Activated CD4-positive, CD25-positive, alpha-beta regulatory T cell treated with anti-CD3 and anti-CD28 coated beads, Interleukin-2, amount 50 U/mL, for 72 hours (primary cell): ENCODE results near the gene FAF2.
"Not testable (repeated sequence)": the region's sequence is repeated elsewhere in the genome, so short reads cannot be mapped to it uniquely, and the experiment has no call there.

ENCODE experiments used
- DNase-seq: peaks from one replicate; pipeline ENCODE4 v3.0.0; 2021

Gene FAF2

DNA sequence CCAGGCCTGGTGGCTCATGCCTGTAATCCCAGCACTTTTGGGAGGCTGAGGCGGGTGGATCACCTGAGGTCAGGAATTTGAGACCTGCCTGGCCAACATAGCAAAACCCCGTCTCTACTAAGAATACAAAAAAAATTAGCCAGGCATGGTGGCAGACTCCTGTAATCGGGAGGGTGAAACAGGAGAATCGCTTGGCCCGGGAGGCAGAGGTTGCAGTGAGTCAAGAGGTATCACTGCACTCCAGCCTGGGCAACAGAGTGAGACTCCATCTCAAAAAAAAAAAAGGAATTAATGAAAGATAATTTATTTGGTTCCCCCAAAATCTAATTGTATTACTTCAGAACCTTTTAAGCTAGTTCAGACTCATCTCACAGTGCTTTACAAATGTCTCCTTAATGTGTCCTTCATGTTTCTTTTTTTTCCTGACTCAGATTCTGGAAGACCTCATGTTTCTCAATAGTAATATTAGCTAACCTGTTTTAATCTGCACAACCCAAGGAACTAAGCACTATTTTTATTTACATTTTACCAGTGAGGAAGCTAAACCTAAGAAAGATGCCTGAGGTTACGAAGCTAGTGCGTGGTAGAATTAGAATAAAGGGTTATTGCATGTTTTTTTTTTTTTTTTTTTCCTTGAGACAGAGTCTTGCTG, 15.1 kb downstream of the FAF2 start:
- DNase-seq = no peak

- DNase-seq = no peak
These were observed 18.2 kb downstream of the FAF2 start for GRCh38 chr5:176466245-176466871.

DNA sequence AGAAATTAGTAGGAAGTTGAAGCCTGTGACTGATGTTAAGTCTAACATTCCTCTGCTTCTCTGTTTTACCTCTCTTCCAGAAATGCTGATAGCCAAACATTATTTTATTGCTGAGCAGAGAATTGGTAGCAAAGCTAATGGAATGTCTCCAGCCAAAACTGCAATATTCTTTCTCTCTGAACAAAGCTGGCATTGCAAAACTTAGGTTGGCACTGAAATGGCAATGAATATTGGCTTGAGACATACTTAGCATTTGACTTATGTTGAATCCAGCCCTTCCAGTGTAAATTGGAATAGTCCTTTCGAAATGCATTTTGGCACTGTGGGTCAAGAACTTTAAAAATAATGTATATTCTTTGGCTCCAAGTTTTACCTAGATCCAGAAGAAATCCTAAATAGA, 21.1 kb downstream of the FAF2 start:
- DNase-seq = no peak

DNA sequence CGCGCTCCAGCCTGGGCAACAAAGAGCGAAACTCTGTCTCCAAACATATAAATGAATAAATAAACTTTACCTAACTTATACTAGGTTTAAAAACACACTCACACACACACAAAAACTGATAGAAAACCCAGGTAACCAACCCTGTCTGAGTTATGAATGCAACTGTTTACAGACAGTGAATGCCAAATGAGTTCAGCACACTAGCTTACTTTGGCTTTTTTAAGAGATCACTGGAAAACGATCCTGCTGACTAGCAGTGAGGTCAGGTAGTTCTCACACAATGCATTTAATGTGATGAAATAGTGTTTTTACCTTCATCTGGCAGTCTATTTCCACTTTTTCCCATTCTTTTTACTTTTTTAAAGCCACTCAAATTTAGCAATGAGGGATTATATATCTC, 22.4 kb downstream of the FAF2 start:
- DNase-seq = no peak

- DNase-seq = no peak
These were observed 22.9 kb downstream of the FAF2 start for GRCh38 chr5:176471098-176471497.

DNA sequence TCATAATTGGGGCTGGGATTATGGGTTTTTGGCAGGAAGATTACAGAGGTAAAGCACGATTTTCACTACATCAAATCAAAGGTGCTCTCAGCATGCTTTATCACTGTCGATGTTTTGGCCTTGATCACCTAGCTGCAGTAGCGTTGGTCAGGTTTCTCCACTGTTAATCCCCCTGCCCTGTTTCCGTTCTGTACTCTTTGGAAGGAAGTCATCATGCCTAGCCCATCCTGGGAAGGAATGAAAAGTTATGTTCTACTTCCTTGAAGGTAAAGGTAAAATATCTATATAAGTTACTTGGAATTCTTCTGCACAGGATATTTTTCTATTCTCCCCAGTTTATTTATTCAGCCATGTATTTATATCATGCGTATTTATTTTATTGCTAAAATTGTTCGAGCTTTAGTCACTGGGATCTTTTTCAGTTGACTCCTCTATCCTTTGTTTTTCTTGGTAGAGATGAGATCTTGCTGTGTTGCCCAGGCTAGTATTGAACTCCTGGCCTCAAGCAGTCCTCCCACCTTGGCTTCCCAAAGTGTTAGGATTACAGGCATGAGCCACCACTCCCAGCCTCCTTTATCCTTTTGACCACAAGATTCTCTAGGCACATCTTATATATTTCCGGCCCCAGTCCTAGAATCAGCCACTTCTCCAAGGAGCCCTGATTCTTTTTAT, 25.3 kb downstream of the FAF2 start:
- no peak for DNase-seq

DNA sequence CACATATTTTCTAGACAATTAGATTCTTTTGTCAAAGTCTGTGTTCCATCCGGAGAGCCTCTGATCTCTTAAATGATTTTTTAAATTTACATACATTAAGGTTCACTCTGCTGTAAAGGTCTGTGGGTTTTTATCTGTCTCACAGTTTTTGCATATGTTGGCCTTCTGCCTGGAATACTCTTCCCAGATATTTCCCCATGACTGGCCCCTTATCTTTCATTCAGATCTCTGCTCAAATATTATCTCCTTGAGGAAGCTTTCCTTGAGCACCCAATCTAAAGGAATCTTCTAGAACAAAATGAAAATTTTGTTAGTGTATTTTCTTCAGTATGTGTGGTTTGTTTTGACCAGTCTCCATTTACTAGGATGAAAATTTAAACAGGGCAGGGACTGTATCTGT, 26.3 kb downstream of the FAF2 start:
- no peak for DNase-seq

DNA sequence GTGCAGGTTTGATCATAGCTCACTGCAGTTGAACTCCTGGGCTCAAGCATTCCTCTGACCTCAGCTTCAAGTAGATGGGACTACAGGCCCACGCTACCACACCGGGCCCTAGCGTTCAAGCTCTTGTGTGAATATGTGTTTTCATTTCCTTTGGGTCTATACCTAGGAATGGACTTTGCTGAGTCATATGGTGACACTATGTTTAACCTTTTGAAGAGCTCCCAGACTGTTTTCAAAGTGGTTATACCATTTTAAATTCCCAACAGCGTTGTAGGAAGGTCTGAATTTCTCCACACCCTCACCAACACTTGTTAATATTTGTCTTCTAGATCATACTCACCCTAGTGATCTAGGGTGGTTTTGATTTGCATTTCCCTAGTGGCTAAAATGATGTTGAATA, 33.5 kb downstream of the FAF2 start:
- no peak for DNase-seq

GRCh38 chr5:176485176-176485575, 37.0 kb downstream of the FAF2 start:
- DNase-seq = no peak

DNA sequence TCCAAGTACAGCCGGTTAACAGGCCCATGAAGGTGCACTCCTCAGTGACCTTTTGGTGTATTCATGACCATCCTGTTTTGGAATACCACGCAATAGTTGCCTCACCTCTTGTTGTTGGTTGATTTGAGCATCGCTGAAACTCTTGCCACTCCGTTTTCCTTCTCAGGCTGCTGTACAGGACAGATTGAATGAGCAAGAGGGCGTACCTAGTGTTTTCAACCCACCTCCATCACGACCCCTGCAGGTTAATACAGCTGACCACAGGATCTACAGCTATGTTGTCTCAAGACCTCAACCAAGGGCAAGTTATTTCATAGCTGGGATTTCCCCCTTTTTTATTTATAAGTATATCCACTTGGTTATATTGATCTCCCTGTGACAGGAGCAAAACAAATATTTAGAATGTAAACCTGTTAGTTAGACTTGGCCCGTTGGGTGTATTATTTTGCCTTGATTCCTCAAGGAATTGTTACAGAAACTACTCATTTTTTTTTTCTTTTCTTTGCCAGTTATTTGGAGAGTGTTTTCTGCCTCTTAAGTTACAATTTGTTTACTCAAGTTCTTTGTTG, 38.1 kb downstream of the FAF2 start:
- DNase-seq = no peak

GRCh38 chr5:176487160-176487559, 39.0 kb downstream of the FAF2 start:
- not testable (repeated sequence) for DNase-seq

GRCh38 chr5:176489077-176489476, 40.9 kb downstream of the FAF2 start:
- no peak for DNase-seq

GRCh38 chr5:176490301-176490700, 42.1 kb downstream of the FAF2 start:
- no peak for DNase-seq

DNA sequence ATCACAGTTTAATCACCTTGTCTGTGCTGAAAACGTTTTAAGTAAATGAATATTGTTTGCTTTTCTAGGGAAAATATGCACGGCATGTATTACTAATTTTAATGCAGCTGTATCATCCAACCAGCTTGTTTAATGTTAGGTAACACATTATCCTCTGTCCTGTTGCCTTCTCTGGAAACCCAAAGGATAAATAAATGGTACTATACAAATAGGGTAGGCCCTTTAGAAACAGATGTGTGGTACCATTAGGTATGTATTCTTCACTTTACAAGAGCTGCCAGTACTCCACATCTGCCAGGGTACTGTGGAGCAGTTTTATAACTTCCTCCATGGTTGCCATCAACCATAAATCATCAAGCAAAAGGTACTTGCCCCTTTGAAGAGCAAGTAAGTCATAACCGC, 42.9 kb downstream of the FAF2 start:
- DNase-seq = no peak

DNA sequence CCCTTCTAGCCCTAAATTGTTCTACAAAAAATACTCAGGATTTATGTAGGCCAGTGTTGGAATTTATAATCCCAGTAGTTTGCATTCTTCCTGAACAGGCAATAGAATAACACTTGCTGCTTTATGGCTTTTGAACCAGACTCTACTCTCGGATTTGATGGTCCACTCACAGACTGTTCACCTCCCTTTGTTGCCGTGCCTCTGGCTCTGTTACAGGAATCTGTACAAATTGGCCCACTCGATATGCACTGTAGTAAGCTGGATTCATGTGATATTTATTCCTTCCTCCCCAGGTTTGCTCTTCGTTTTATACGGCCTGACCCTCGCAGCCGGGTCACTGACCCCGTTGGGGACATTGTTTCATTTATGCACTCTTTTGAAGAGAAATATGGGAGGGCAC, 43.7 kb downstream of the FAF2 start:
- DNase-seq = no peak

DNA sequence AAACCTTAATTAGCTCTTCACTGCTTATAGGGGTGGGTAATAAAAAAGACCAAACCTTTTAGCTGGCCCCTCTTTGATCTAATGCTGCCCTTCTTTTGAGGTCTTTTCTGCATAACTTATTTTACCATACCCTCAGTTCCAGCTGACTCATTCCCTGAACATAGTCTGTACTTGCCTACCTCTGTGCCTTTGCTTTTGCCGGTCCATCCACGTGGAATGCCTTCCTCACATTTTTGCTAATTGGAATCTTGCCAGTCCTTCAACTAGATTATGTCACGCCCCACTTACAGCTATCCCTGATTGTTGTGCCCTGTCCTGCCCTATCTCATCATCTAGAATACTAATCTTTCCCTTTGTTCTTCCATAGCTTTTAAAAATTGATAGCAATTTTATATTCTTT, 44.2 kb downstream of the FAF2 start:
- DNase-seq = no peak

DNA sequence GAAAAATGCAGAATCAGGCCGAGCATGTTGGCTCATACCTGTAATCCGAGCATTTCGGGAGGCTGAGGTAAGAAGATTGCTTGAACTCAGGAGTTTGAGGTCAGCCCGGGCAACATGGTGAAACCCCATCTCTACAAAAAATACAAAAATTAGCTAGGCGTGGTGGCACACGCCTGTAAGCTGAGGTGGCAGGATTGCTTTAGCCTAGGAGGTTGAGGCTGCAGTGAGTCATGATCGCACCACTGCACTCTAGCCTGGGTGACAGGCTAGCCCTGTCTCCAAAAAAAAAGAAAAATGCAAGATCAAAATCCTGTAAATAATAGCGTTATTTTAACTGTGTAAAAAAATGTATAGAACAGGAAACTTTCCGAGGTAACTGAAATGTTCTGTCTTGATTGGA, 49.7 kb downstream of the FAF2 start:
- no peak for DNase-seq

- DNase-seq = no peak
These were observed 51.1 kb downstream of the FAF2 start for GRCh38 chr5:176499273-176499672.

- no peak for DNase-seq
These were observed 52.3 kb downstream of the FAF2 start for GRCh38 chr5:176500511-176500910.

GRCh38 chr5:176501333-176501732, 53.1 kb downstream of the FAF2 start:
- no peak for DNase-seq

- DNase-seq = no peak
These were observed 55.3 kb downstream of the FAF2 start for GRCh38 chr5:176503496-176503895.

DNA sequence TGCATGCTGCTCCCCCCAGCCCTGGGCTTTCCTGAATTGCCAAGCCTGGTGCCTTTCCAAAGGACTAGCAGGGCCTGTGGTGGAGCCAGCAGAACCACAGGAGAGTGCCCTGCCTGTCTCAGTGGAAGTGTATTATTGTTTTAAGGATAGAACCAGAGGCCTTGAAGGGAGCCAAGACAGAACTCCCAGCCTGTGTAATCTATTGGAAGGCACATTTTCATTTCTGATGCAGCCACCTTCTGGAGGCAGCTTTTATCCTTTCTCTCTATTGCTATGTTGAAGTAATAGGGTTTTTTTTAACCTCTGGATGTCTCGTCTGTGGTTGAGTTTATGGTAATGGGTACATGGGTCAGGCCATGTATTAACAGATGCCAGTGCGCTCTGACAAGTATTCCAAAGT, 59.7 kb downstream of the FAF2 start:
- no peak for DNase-seq

DNA sequence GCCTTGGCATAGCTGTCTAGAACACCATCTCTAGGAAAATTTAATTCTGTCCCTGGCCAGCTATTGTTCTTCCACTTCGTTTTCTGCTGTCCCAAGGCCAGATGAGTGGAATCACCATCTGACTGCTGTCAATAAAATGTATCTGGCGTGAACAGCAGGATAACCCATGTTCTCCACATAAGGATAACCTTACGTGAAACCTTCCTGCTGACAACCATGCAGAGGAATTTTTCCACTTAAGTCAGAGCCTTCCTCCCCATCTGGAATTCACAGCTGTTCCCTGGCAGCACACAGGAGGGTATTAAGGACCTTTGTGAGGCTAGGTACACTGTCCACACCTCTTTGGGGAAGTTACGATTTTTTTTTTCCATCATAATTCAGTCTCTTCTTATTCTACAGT, 60.4 kb downstream of the FAF2 start:
- DNase-seq = no peak

DNA sequence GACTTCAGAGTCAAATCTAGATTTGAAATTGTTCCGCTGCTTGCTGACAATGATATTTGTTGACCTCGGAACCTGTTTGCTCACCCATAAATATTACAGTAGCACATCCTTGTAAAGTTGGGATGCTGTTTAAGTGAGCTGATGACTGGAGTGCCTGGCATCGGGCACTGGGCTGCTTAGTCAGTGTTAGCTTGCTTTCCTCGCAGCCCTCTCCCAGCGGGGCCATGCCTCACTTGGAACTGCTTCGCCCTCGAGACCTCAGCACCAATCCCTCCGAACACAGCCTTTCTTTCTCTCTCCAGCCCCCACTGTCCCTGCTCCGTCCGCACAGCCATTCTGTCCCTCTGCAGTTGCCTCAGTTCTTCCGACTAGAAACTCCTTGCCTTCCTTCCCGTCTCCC, 65.6 kb downstream of the FAF2 start:
- DNase-seq = no peak
